Measurements from ENCODE around the gene MAP3K20. TPM values are rescaled to one million over a fixed set of nuclear protein-coding genes. Genes with fewer than 3 reads are reported as not detected.

MAP3K20 gene
- total and polyA plus RNA-seq, 10 of the 15 experiments (the other 5 are each of a cell fraction or from before 2014, with no cell fraction given), result 0.04 to 5.6 (median 2.3) TPM

DNA sequence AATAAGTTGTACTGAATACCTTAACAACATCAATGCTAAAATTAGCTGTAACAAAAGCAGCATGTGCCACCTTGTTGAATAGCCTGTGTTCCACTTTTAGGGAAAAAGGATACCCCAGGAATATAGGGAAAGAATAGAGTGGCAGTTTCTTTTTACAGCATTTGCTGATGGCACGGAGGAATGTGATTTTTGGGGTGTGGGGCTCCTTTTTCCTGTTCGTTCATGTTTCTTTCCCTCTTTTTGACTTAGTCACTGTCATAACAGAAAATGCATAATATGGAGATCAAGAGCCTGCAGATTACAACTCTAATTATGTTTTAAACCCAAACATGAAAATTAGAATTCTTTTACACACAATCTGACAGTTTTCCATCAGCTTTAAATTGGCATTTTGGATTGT lies 60.4 kb downstream of the MAP3K20 start:
- Histone ChIP-seq H3K9me3 (replicated peaks; ENCODE audit: control insufficient read depth, insufficient read depth, low read length) (no peaks in the 10 kb centered on the region), H3K4me1 (ENCODE audit: control insufficient read depth, insufficient read depth, low read length) (no peaks in the 10 kb centered on the region), H3K79me2 (ENCODE audit: control insufficient read depth, insufficient read depth, low read length) (no peaks in the 10 kb centered on the region), H3K27me3 (replicated peaks in 1 of 2; ENCODE audit: control insufficient read depth in 2 of 2, insufficient read depth in 2 of 2, low read length in 1 of 2) (no peaks in the 10 kb centered on the region), H3K4me3 (no peak overlapping the region), H2AFZ (ENCODE audit: control insufficient read depth, low read depth, low read length) (no peak overlapping the region), H4K20me1 (ENCODE audit: control insufficient read depth, insufficient read depth) (no peaks in the 10 kb centered on the region), H3K36me3 (ENCODE audit: control insufficient read depth in 2 of 2, insufficient read depth in 2 of 2, low read length in 1 of 2) (no peaks in the 10 kb centered on the region), H3K4me2 (ENCODE audit: control insufficient read depth, insufficient read depth) (no peak overlapping the region), H3K27ac (ENCODE audit: control insufficient read depth, insufficient read depth) (no peak overlapping the region), H3K9ac (ENCODE audit: control insufficient read depth, insufficient read depth, low read length) (no peak overlapping the region)
- no peak for TF ChIP-seq TARDBP (IDR thresholded peaks at IDR 0.05; ENCODE audit: borderline replicate concordance)
- no peak for TF ChIP-seq CBX3 (IDR thresholded peaks at IDR 0.05; ENCODE audit: borderline replicate concordance, low read depth)
- TF ChIP-seq, protein P1, sequence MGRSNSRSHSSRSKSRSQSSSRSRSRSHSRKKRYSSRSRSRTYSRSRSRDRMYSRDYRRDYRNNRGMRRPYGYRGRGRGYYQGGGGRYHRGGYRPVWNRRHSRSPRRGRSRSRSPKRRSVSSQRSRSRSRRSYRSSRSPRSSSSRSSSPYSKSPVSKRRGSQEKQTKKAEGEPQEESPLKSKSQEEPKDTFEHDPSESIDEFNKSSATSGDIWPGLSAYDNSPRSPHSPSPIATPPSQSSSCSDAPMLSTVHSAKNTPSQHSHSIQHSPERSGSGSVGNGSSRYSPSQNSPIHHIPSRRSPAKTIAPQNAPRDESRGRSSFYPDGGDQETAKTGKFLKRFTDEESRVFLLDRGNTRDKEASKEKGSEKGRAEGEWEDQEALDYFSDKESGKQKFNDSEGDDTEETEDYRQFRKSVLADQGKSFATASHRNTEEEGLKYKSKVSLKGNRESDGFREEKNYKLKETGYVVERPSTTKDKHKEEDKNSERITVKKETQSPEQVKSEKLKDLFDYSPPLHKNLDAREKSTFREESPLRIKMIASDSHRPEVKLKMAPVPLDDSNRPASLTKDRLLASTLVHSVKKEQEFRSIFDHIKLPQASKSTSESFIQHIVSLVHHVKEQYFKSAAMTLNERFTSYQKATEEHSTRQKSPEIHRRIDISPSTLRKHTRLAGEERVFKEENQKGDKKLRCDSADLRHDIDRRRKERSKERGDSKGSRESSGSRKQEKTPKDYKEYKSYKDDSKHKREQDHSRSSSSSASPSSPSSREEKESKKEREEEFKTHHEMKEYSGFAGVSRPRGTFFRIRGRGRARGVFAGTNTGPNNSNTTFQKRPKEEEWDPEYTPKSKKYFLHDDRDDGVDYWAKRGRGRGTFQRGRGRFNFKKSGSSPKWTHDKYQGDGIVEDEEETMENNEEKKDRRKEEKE (IDR thresholded peaks at IDR 0.05), result no peak
- no peak for TF ChIP-seq YY1 (IDR thresholded peaks at IDR 0.05; ENCODE audit: low read depth, low read length)
- no peak for TF ChIP-seq ZNF24 (IDR thresholded peaks at IDR 0.05)
- no peak for TF ChIP-seq ZZZ3 (IDR thresholded peaks at IDR 0.05; ENCODE audit: control insufficient read depth, insufficient read length, low read depth)
- no peak for TF ChIP-seq IRF5 (IDR thresholded peaks at IDR 0.05; ENCODE audit: borderline replicate concordance)
- no peak for TF ChIP-seq ZNF384 (IDR thresholded peaks at IDR 0.05; ENCODE audit: borderline replicate concordance, low read depth, low read length)
- TF ChIP-seq GATAD2B (conservative IDR thresholded peaks at IDR 0.05; ENCODE audit: low read depth), result no peak
- TF ChIP-seq RUNX3 (IDR thresholded peaks at IDR 0.05; ENCODE audit: low read length), result no peak
- no peak for TF ChIP-seq EP300 (IDR thresholded peaks at IDR 0.05; ENCODE audit: borderline replicate concordance in 1 of 2, control insufficient read depth in 1 of 2, low read depth in 2 of 2, low read length in 2 of 2)
- no peak for TF ChIP-seq JUNB (IDR thresholded peaks at IDR 0.05)
- no peak for TF ChIP-seq MAX (IDR thresholded peaks at IDR 0.05; ENCODE audit: low read depth, low read length)
- TF ChIP-seq KDM1A (IDR thresholded peaks at IDR 0.05; ENCODE audit: borderline replicate concordance), result no peak
- TF ChIP-seq ZSCAN29 (IDR thresholded peaks at IDR 0.05), result no peak
- TF ChIP-seq, protein P2, sequence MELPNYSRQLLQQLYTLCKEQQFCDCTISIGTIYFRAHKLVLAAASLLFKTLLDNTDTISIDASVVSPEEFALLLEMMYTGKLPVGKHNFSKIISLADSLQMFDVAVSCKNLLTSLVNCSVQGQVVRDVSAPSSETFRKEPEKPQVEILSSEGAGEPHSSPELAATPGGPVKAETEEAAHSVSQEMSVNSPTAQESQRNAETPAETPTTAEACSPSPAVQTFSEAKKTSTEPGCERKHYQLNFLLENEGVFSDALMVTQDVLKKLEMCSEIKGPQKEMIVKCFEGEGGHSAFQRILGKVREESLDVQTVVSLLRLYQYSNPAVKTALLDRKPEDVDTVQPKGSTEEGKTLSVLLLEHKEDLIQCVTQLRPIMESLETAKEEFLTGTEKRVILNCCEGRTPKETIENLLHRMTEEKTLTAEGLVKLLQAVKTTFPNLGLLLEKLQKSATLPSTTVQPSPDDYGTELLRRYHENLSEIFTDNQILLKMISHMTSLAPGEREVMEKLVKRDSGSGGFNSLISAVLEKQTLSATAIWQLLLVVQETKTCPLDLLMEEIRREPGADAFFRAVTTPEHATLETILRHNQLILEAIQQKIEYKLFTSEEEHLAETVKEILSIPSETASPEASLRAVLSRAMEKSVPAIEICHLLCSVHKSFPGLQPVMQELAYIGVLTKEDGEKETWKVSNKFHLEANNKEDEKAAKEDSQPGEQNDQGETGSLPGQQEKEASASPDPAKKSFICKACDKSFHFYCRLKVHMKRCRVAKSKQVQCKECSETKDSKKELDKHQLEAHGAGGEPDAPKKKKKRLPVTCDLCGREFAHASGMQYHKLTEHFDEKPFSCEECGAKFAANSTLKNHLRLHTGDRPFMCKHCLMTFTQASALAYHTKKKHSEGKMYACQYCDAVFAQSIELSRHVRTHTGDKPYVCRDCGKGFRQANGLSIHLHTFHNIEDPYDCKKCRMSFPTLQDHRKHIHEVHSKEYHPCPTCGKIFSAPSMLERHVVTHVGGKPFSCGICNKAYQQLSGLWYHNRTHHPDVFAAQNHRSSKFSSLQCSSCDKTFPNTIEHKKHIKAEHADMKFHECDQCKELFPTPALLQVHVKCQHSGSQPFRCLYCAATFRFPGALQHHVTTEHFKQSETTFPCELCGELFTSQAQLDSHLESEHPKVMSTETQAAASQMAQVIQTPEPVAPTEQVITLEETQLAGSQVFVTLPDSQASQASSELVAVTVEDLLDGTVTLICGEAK (IDR thresholded peaks at IDR 0.05; ENCODE audit: borderline replicate concordance), result no peak
- no peak for TF ChIP-seq CREM (IDR thresholded peaks at IDR 0.05; ENCODE audit: low read depth)
- no peak for TF ChIP-seq SP1 (IDR thresholded peaks at IDR 0.05; ENCODE audit: low read depth, low read length)
- DNase-seq (ENCODE audit: low read depth, low spot score) (no peak), ATAC-seq (no peak), FAIRE-seq (no peak)
- ChIA-PET RAD21 (ENCODE audit: unreplicated experiment) (no interaction called here), SMC1A (ENCODE audit: uncharacterized antibody, unreplicated experiment) (no interaction called here), CTCF (no interaction called here), POLR2A (no interaction called here)
- WGBS (ENCODE audit: insufficient coverage, insufficient replicate concordance, low lambda C conversion rate, missing lambda C conversion rate), result 0% methylated on average over 2 of the region's 2 CpGs
- intact Hi-C loops (cut with micrococcal nuclease; ENCODE audit: unreplicated experiment), result no loop called here
- in situ Hi-C loops (cut with MboI), result no loop called here
- BruUV-seq (replicated peaks), result no TSS peak
